SKM-1 (cell line): ENCODE results near the gene ZMYND12.
A peak's percentile ranks its signal among the peaks of the same experiment; 100 is the strongest.
"Not testable (repeated sequence)": the region's sequence is repeated elsewhere in the genome, so short reads cannot be mapped to it uniquely, and the experiment has no call there.

Experiments used
- DNase-seq: peaks from one replicate; lab custom pipeline; 2025; ENCODE audit not compliant: unreplicated experiment; lab: John Stamatoyannopoulos, UW

The ZMYND12 gene

GRCh38 chr1:42456010-42456753 is at the start of gene ZMYND12, which contains the start of gene PPCS:
TSS of gene ZMYND12 (minus strand) at chr1:42456022. CDS start at chr1:42455997, 25 bp downstream.
TSS of gene PPCS (plus strand) at chr1:42456543. CDS start at chr1:42456566, 23 bp downstream.
- peak; percentile 74 for DNase-seq

- DNase-seq: no peak
Measured at GRCh38 chr1:42504535-42505128, 48.8 kb upstream of the ZMYND12 start.

- DNase-seq: not testable (repeated sequence)
Measured at GRCh38 chr1:42502031-42502430, 46.2 kb upstream of the ZMYND12 start.

GRCh38 chr1:42490237-42490636 is 34.4 kb upstream of the ZMYND12 start:
- no peak for DNase-seq

GRCh38 chr1:42484382-42484781 is 28.6 kb upstream of the ZMYND12 start:
- DNase-seq: no peak

GRCh38 chr1:42482635-42483153 is 26.9 kb upstream of the ZMYND12 start:
- DNase-seq: no peak

GRCh38 chr1:42480921-42481320 is 25.1 kb upstream of the ZMYND12 start:
- DNase-seq: no peak

- no peak for DNase-seq
Measured at GRCh38 chr1:42479621-42480020, 23.8 kb upstream of the ZMYND12 start.

- DNase-seq: no peak
Measured at GRCh38 chr1:42477775-42478174, 22.0 kb upstream of the ZMYND12 start.

- DNase-seq: not testable (repeated sequence)
Measured at GRCh38 chr1:42477354-42477753, 21.5 kb upstream of the ZMYND12 start.

GRCh38 chr1:42476605-42477004 is 20.8 kb upstream of the ZMYND12 start:
- DNase-seq: no peak

GRCh38 chr1:42469727-42470126 is 13.9 kb upstream of the ZMYND12 start:
- DNase-seq: no peak

- DNase-seq: no peak
Measured at GRCh38 chr1:42466030-42466429, 10.2 kb upstream of the ZMYND12 start.

GRCh38 chr1:42463921-42464320 is 8.1 kb upstream of the ZMYND12 start:
- no peak for DNase-seq

GRCh38 chr1:42462828-42463763 is 7.3 kb upstream of the ZMYND12 start, which contains the start of gene CCDC30:
TSS of gene CCDC30 (plus strand) at chr1:42463286. CDS start at chr1:42480552, 17,266 bp downstream.
- DNase-seq: peak; percentile 95

GRCh38 chr1:42461196-42461595 is 5.4 kb upstream of the ZMYND12 start:
- DNase-seq: no peak

- peak; percentile 52 for DNase-seq
Measured at GRCh38 chr1:42456754-42457089, 900 bp upstream of the ZMYND12 start.

GRCh38 chr1:42454403-42454802 is 1.4 kb downstream of the ZMYND12 start:
- DNase-seq: no peak

- no peak for DNase-seq
Measured at GRCh38 chr1:42453386-42453785, 2.4 kb downstream of the ZMYND12 start.

GRCh38 chr1:42450061-42450460 is 5.8 kb downstream of the ZMYND12 start:
- DNase-seq: no peak

GRCh38 chr1:42449256-42449655 is 6.6 kb downstream of the ZMYND12 start:
- DNase-seq: no peak
